Measurements from ENCODE around the gene GNPTG.

The GNPTG gene

GRCh38 chr16:1330931-1331711 lies 20.6 kb upstream of the GNPTG start:
- no peaks in the 10 kb centered on the region for H3K36me3 ChIP-seq (replicated peaks; ENCODE audit: low read depth, low read length)
- H3K4me3 ChIP-seq (ENCODE audit: low read length): peak overlapping the region; percentile 16; the same call in 1 of the 2 replicates
- H3K27ac ChIP-seq (ENCODE audit: low read length): no peak overlapping the region
- H3K79me2 ChIP-seq (ENCODE audit: low read length): no peaks in the 10 kb centered on the region
- H2AFZ ChIP-seq (ENCODE audit: low read depth, low read length): no peak overlapping the region
- H3K4me2 ChIP-seq (ENCODE audit: low read length): peak overlapping the region; percentile 42
- H3K27me3 ChIP-seq (ENCODE audit: low read depth, low read length): peaks cover 8% of the 10 kb centered on the region; the same call in 1 of the 2 replicates
- H3K9ac ChIP-seq (ENCODE audit: low read length): no peak overlapping the region
- H4K20me1 ChIP-seq (ENCODE audit: insufficient read depth, low read length): no peaks in the 10 kb centered on the region
- peaks cover 27% of the 10 kb centered on the region for H3K4me1 ChIP-seq (ENCODE audit: low read length)
- no peak for TF ChIP-seq CTCF (IDR thresholded peaks at IDR 0.05; ENCODE audit: low read depth, low read length)
- TF ChIP-seq EZH2phosphoT487 (IDR thresholded peaks at IDR 0.05; ENCODE audit: low read depth): no peak
- no peaks in the 10 kb centered on the region for H3K9me3 ChIP-seq (ENCODE audit: insufficient read depth, low read length)

DNA sequence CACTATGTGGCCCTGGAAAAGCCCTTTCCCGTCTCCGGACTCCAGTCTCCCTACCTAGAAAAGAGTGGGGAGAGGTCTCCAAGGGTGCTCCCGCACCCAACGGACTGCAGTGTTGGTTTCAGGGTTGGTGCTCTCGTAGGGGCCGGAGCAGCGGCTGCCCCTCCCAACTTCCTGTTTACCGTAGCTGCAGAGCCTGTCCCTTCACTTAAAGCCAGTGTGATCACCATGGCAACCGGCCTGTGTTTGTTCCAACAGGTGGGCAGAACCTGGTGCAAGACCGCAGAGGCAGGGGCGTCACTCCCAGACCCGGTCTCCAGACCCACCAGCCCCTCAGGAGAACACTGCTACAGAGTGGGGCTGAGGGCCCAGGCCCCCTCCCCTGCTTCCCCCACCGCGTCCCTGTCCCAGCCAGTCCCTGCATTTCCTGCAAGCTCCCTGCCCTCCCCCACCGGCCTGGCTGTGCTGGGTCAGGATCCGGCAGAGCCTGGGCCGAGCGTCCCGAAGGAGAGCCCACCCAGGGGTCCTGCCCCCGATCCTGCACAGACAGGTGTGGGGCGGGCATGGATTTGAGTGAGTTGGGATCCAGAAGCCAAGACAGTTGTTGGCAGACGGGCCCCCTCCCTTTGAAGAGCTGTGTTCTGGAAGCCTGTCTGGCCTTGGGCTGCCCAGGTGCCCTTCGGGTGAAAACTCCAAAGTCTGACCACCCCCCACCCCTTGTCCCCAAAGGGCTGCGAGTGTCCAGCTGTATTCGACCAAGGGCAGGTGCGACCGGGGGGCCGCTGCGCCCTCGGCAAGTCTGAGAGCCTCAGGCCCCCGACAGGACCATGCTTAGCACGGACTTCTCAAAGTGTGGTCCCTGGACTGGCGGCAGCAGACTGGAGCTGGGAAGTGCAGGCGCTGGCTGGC lies 19.8 kb upstream of the GNPTG start:
- Histone ChIP-seq H3K79me2 (ENCODE audit: low read length) (no peaks in the 10 kb centered on the region), H4K20me1 (ENCODE audit: insufficient read depth, low read length) (no peaks in the 10 kb centered on the region), H3K36me3 (replicated peaks; ENCODE audit: low read depth, low read length) (no peaks in the 10 kb centered on the region), H3K27ac (ENCODE audit: low read length) (no peak overlapping the region), H3K4me2 (ENCODE audit: low read length) (peak overlapping the region; percentile 42), H3K4me1 (ENCODE audit: low read length) (peaks cover 18% of the 10 kb centered on the region), H3K27me3 (ENCODE audit: low read depth, low read length) (peaks cover 11% of the 10 kb centered on the region; the same call in 1 of the 2 replicates), H3K9ac (ENCODE audit: low read length) (no peak overlapping the region), H3K9me3 (ENCODE audit: insufficient read depth, low read length) (no peaks in the 10 kb centered on the region), H3K4me3 (ENCODE audit: low read length) (peak overlapping the region; percentile 16; the same call in 1 of the 2 replicates), H2AFZ (ENCODE audit: low read depth, low read length) (no peak overlapping the region)
- TF ChIP-seq EZH2phosphoT487 (IDR thresholded peaks at IDR 0.05; ENCODE audit: low read depth) (no peak), CTCF (IDR thresholded peaks at IDR 0.05; ENCODE audit: low read depth, low read length) (no peak)

GRCh38 chr16:1332618-1333148 lies 19.0 kb upstream of the GNPTG start:
- H3K4me3 ChIP-seq (ENCODE audit: low read length): no peak overlapping the region
- H3K36me3 ChIP-seq (replicated peaks; ENCODE audit: low read depth, low read length): no peaks in the 10 kb centered on the region
- H3K9me3 ChIP-seq (ENCODE audit: insufficient read depth, low read length): no peaks in the 10 kb centered on the region
- no peaks in the 10 kb centered on the region for H3K79me2 ChIP-seq (ENCODE audit: low read length)
- no peak overlapping the region for H2AFZ ChIP-seq (ENCODE audit: low read depth, low read length)
- no peak overlapping the region for H3K27ac ChIP-seq (ENCODE audit: low read length)
- H3K4me2 ChIP-seq (ENCODE audit: low read length): no peak overlapping the region
- H3K27me3 ChIP-seq (ENCODE audit: low read depth, low read length): peaks cover 15% of the 10 kb centered on the region; the same call in 1 of the 2 replicates
- no peak overlapping the region for H3K9ac ChIP-seq (ENCODE audit: low read length)
- peaks cover 19% of the 10 kb centered on the region for H3K4me1 ChIP-seq (ENCODE audit: low read length)
- H4K20me1 ChIP-seq (ENCODE audit: insufficient read depth, low read length): no peaks in the 10 kb centered on the region
- TF ChIP-seq EZH2phosphoT487 (IDR thresholded peaks at IDR 0.05; ENCODE audit: low read depth): no peak

- H3K9ac ChIP-seq (ENCODE audit: low read length): no peak within 1 kb of the TSS
- H3K4me2 ChIP-seq (ENCODE audit: low read length): no peak within 1 kb of the TSS
- peaks cover 15% of the 10 kb centered on the region; the same call in 1 of the 2 replicates for H3K27me3 ChIP-seq (ENCODE audit: low read depth, low read length)
- H3K9me3 ChIP-seq (ENCODE audit: insufficient read depth, low read length): no peaks in the 10 kb centered on the region
- H2AFZ ChIP-seq (ENCODE audit: low read depth, low read length): no peak within 1 kb of the TSS
- H3K36me3 ChIP-seq (replicated peaks; ENCODE audit: low read depth, low read length): no peaks in the 10 kb centered on the region
- H3K4me1 ChIP-seq (ENCODE audit: low read length): peaks cover 24% of the 10 kb centered on the region
- H3K4me3 ChIP-seq (ENCODE audit: low read length): no peak within 1 kb of the TSS
- H4K20me1 ChIP-seq (ENCODE audit: insufficient read depth, low read length): no peaks in the 10 kb centered on the region
- H3K27ac ChIP-seq (ENCODE audit: low read length): no peak within 1 kb of the TSS
- TF ChIP-seq EZH2phosphoT487 (IDR thresholded peaks at IDR 0.05; ENCODE audit: low read depth) (no peak), CTCF (IDR thresholded peaks at IDR 0.05; ENCODE audit: low read depth, low read length) (no peak)
- no peaks in the 10 kb centered on the region for H3K79me2 ChIP-seq (ENCODE audit: low read length)
These were observed 18.4 kb upstream of the GNPTG start, which contains the start of gene BAIAP3 for GRCh38 chr16:1333149-1333812. Gene BAIAP3, plus strand, starts transcription at chr16:1333645. Its CDS starts 4,905 bp downstream, at chr16:1338550.

Data from OCI-LY3 (cell line).